Measurements from ENCODE around the gene ATP11C.

The ATP11C gene

DNA sequence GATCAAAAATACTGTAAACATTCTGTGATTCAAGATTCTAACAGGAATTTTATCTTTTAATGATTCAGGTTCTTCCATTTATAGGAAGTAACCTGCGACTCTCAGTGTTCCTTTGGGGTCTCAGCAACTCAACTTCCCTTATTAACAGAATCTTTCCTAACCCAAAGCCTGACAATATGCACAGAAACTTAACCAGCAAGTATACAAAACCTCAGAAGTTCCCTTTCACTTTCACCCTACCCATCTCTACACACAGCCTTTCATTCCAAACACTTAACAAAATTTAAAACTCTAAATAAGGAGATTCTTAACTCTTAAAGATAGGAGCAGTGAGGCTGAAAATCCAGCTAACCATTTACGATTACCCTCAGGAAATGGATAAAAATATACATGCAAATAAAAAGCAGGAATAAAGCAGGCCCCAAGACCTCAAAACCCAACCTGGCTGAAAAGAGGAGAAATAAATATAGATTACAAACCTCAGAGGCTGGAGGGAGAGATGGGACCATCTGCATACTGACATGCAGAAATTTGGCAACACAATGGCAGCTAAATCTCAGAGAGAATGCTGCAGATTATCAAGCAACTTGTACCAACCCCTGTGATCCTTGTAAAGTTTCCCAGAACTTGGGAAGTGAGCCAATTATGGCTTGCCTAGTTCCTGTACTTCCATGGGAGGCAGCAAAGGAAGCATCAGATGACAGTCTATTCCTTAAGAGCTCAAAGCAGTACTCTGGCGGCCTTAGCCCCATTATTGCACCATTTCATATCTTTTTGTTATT is 101.0 kb downstream of the ATP11C start:
- TF ChIP-seq CTCF (conservative IDR thresholded peaks at IDR 0.05): 0 out of 2 replicates have a peak, but pooled peaks have one; percentile 8
- peak overlapping the region; percentile 58 for H3K27ac ChIP-seq

GRCh38 chrX:139831017-139831416 is 101.8 kb downstream of the ATP11C start:
- no peak for TF ChIP-seq CTCF (conservative IDR thresholded peaks at IDR 0.05)
- H3K27ac ChIP-seq: peak overlapping the region; percentile 58

DNA sequence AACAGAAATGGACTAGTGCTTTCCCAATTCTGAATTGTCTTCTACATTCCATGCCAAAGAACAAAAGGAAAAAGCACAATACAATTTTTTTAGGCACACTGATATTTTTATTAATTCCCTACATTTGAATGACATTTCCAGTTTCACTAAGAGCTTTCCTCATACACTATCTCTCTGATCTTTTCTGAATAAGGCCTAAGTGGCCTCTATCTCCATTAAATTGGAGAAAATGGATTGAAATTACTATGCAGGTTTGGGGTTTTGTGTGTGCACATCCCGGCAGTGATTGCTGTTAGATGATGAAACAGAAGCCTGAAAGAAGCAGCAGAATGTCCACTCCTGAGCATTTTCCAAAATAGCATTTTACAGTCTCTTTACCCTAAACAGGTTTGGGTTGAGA is 104.0 kb downstream of the ATP11C start:
- H3K27ac ChIP-seq: no peak overlapping the region
- TF ChIP-seq CTCF (conservative IDR thresholded peaks at IDR 0.05): no peak

GRCh38 chrX:139828033-139828432 is 104.8 kb downstream of the ATP11C start:
- TF ChIP-seq CTCF (conservative IDR thresholded peaks at IDR 0.05): no peak

GRCh38 chrX:139826065-139827044 is 106.5 kb downstream of the ATP11C start:
- H3K27ac ChIP-seq: no peak overlapping the region
- no peak for TF ChIP-seq CTCF (conservative IDR thresholded peaks at IDR 0.05)

More at GRCh38 chrX:139828033-139828432, 104.8 kb downstream of the ATP11C start:
- H3K27ac ChIP-seq: no peak overlapping the region

DNA sequence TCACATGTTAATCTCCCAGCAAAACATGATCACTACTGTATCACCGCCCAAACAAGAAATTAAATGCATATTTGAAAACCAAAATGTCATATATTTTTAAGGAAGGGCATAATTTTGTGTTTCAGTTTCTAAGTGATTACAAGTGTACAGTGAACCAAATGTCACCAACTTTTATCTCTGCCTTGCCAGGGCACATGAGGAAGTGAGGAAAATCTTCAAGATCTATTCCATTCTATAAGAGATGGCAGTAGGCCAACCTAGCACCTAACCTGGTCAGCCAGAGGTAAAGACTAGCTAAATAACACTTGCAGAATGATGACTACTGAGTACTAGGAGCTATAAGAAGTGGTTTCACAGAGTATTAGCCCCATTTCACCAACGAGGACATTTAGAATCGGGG is 107.2 kb downstream of the ATP11C start:
- TF ChIP-seq CTCF (conservative IDR thresholded peaks at IDR 0.05): no peak
- H3K27ac ChIP-seq: no peak overlapping the region

- H3K27ac ChIP-seq: no peak overlapping the region
- no peak for TF ChIP-seq CTCF (conservative IDR thresholded peaks at IDR 0.05)
Observed at GRCh38 chrX:139823806-139824205, 109.0 kb downstream of the ATP11C start.
